Suprapubic skin (tissue), 4 donors: ENCODE results near the gene USH1C. TPM values are rescaled to one million over a fixed set of nuclear protein-coding genes. Genes with fewer than 3 reads are reported as not detected.

Experiments used
- DNase-seq, 2 donors: peaks; one replicate each; pipeline ENCODE4 v3.0.0-alpha.2; 2019; ENCODE audit warnings: low spot score in 2 of 2
- H3K27ac ChIP-seq: fragments of 200-600 bp; sonication (generic); one replicate; pipeline ENCODE4 v1.5.1; 2019
- H3K27me3 ChIP-seq: fragments of 200-600 bp; sonication (generic); one replicate; pipeline ENCODE4 v1.5.1; 2019
- H3K36me3 ChIP-seq: fragments of 200-600 bp; sonication (generic); one replicate; pipeline ENCODE4 v1.5.1; 2019
- H3K4me1 ChIP-seq: fragments of 200-600 bp; sonication (generic); one replicate; pipeline ENCODE4 v1.5.1; 2019
- H3K4me3 ChIP-seq: fragments of 200-600 bp; sonication (generic); one replicate; pipeline ENCODE4 v1.5.1; 2019; ENCODE audit warnings: mild to moderate bottlenecking
- H3K9me3 ChIP-seq: fragments of 200-600 bp; sonication (generic); one replicate; pipeline ENCODE4 v1.5.1; 2019
- CTCF ChIP-seq, 2 donors: fragments of 200-600 bp in 1 of 2; fragments of 450-650 bp in 1 of 2; sonication (generic) in 1 of 2; IDR thresholded peaks; one replicate each; pipeline ENCODE4 v1.5.1; 2016 to 2019; ENCODE audit warnings: antibody characterized with exemption in 2 of 2, mild to moderate bottlenecking in 1 of 2, moderate library complexity in 1 of 2
- EP300 ChIP-seq: sonication (generic); formaldehyde crosslinking; IDR thresholded peaks from one replicate; pipeline ENCODE4 v1.6.1; 2017; ENCODE audit warnings: antibody characterized with exemption
- POLR2A ChIP-seq, 2 donors: fragments of 450-650 bp; IDR thresholded peaks; one replicate each; pipeline ENCODE4 v1.6.1; 2017; ENCODE audit warnings: antibody characterized with exemption in 2 of 2, mild to moderate bottlenecking in 2 of 2, moderate library complexity in 2 of 2
- POLR2AphosphoS5 ChIP-seq, 3 donors: sonication (generic); formaldehyde crosslinking; IDR thresholded peaks; one replicate each; pipeline ENCODE4 v1.6.1; 2017; ENCODE audit warnings: antibody characterized with exemption in 3 of 3
- WGBS: methylation state at CpG from one replicate; pipeline ENCODE4 v1.1.5; 2018; 5-methylcytosine and 5-hydroxymethylcytosine counted together
- total RNA-seq, 4 donors: library from RNA; depleted of rRNA; stranded (reverse); fragments of >200 nt; gene quantifications; one replicate each; pipeline ENCODE4 v1.1.0, GENCODE V29; 2016

Gene USH1C
- total RNA-seq, 4 donors from 2014 or later = not detected

- no peak for TF ChIP-seq POLR2A (IDR thresholded peaks at IDR 0.05)
- no peak for TF ChIP-seq POLR2AphosphoS5 (IDR thresholded peaks at IDR 0.05)
- no peak for TF ChIP-seq EP300
- no peak for TF ChIP-seq CTCF (IDR thresholded peaks at IDR 0.05)
- 80% methylated on average over 1 of the region's 1 CpG for WGBS
- H3K36me3 ChIP-seq = no peaks in the 10 kb centered on the region
These were observed 6.2 kb downstream of the USH1C start for GRCh38 chr11:17538054-17538453.

GRCh38 chr11:17537261-17537660 is 7.0 kb downstream of the USH1C start:
- Histone ChIP-seq H3K27ac (no peak overlapping the region), H3K36me3 (no peaks in the 10 kb centered on the region), H3K9me3 (no peaks in the 10 kb centered on the region), H3K4me3 (no peak overlapping the region), H3K27me3 (peaks cover 4% of the 10 kb centered on the region), H3K4me1 (no peaks in the 10 kb centered on the region)
- no peak for DNase-seq
- TF ChIP-seq CTCF (IDR thresholded peaks at IDR 0.05) = no peak
- no peak for TF ChIP-seq POLR2AphosphoS5 (IDR thresholded peaks at IDR 0.05)
- no peak for TF ChIP-seq EP300
- TF ChIP-seq POLR2A (IDR thresholded peaks at IDR 0.05) = no peak
- WGBS = 86% methylated on average over 8 of the region's 8 CpGs

More at GRCh38 chr11:17538054-17538453, 6.2 kb downstream of the USH1C start:
- Histone ChIP-seq H3K4me1 (no peaks in the 10 kb centered on the region), H3K4me3 (no peak overlapping the region), H3K27ac (no peak overlapping the region), H3K27me3 (peaks cover 4% of the 10 kb centered on the region), H3K9me3 (no peaks in the 10 kb centered on the region)
- DNase-seq = no peak

GRCh38 chr11:17535488-17535887 is 8.7 kb downstream of the USH1C start:
- TF ChIP-seq EP300 (no peak), POLR2A (IDR thresholded peaks at IDR 0.05) (no peak), POLR2AphosphoS5 (IDR thresholded peaks at IDR 0.05) (no peak), CTCF (IDR thresholded peaks at IDR 0.05) (no peak)
- WGBS = 93% methylated on average over 3 of the region's 3 CpGs

GRCh38 chr11:17533778-17534415 is 10.3 kb downstream of the USH1C start:
- 80% methylated on average over 9 of the region's 11 CpGs for WGBS
- H3K36me3 ChIP-seq = no peaks in the 10 kb centered on the region
- no peak overlapping the region for H3K4me3 ChIP-seq
- DNase-seq = no peak
- H3K4me1 ChIP-seq = no peaks in the 10 kb centered on the region
- H3K9me3 ChIP-seq = no peaks in the 10 kb centered on the region
- TF ChIP-seq EP300 (no peak), CTCF (IDR thresholded peaks at IDR 0.05) (no peak), POLR2AphosphoS5 (IDR thresholded peaks at IDR 0.05) (no peak), POLR2A (IDR thresholded peaks at IDR 0.05) (no peak)
- peaks cover 16% of the 10 kb centered on the region for H3K27me3 ChIP-seq
- H3K27ac ChIP-seq = no peak overlapping the region

More at GRCh38 chr11:17535488-17535887, 8.7 kb downstream of the USH1C start:
- H3K36me3 ChIP-seq = no peaks in the 10 kb centered on the region
- no peaks in the 10 kb centered on the region for H3K4me1 ChIP-seq
- no peak for DNase-seq
- H3K9me3 ChIP-seq = no peaks in the 10 kb centered on the region
- H3K27ac ChIP-seq = no peak overlapping the region
- H3K4me3 ChIP-seq = no peak overlapping the region
- peaks cover 7% of the 10 kb centered on the region for H3K27me3 ChIP-seq

- Histone ChIP-seq H3K27me3 (peaks cover 18% of the 10 kb centered on the region), H3K27ac (no peak overlapping the region), H3K4me3 (no peak overlapping the region), H3K36me3 (no peaks in the 10 kb centered on the region), H3K9me3 (no peaks in the 10 kb centered on the region), H3K4me1 (no peaks in the 10 kb centered on the region)
- WGBS = 80% methylated on average over 4 of the region's 6 CpGs
- TF ChIP-seq POLR2A (IDR thresholded peaks at IDR 0.05) (no peak), POLR2AphosphoS5 (IDR thresholded peaks at IDR 0.05) (no peak), CTCF (IDR thresholded peaks at IDR 0.05) (no peak)
- DNase-seq = no peak
These were observed 10.9 kb downstream of the USH1C start for GRCh38 chr11:17533341-17533740.
